ENCODE results near the gene GALNT11.

GRCh38 chr7:152078025-152078424 lies 52.6 kb downstream of the GALNT11 start:
- no peak for TF ChIP-seq CTCF (IDR thresholded peaks at IDR 0.05; ENCODE audit: borderline replicate concordance, extremely low read depth, low read length, poor library complexity, severe bottlenecking)
- TF ChIP-seq EZH2 (IDR thresholded peaks at IDR 0.05; ENCODE audit: borderline replicate concordance, low read depth, low read length, severe bottlenecking) = no peak

Data from DND-41 (cell line).